Right lobe of liver (tissue), 4 donors: Measurements from ENCODE around the gene ALMS1.

ENCODE experiments used
- CTCF ChIP-seq, 4 donors: fragments of 200-600 bp in 3 of 4; fragments of 450-650 bp in 1 of 4; IDR thresholded peaks; one replicate each; pipeline versions ENCODE4 v1.5.1 to v1.8.0; 2016 to 2022; ENCODE audit warnings: antibody characterized with exemption in 4 of 4, mild to moderate bottlenecking in 2 of 4
- POLR2A ChIP-seq: fragments of 450-650 bp; IDR thresholded peaks from one replicate; pipeline ENCODE4 v1.6.1; 2017; ENCODE audit warnings: antibody characterized with exemption, mild to moderate bottlenecking
- donor health status: DM: no; HTN: no; CAD: no.
- donor health status: DM: no; HTN: no; CAD: no.
- donor health status: DM: no; HTN: yes; CAD: no.

GRCh38 chr2:73611867-73612266 lies 226.2 kb downstream of the ALMS1 start:
- TF ChIP-seq CTCF (IDR thresholded peaks at IDR 0.05) (no peak), POLR2A (no peak)
